HG03558 (cell line): ENCODE data around the gene GCSAM.

Experiments
- ATAC-seq: cut with Tn5 transposase; IDR thresholded peaks from one replicate; pipeline ENCODE4 v1.9.1; 2021; ENCODE audit warnings: moderate number of reproducible peaks; ENCODE audit not compliant: unreplicated experiment; ENCODE audit errors: extremely low read depth

The GCSAM gene

DNA sequence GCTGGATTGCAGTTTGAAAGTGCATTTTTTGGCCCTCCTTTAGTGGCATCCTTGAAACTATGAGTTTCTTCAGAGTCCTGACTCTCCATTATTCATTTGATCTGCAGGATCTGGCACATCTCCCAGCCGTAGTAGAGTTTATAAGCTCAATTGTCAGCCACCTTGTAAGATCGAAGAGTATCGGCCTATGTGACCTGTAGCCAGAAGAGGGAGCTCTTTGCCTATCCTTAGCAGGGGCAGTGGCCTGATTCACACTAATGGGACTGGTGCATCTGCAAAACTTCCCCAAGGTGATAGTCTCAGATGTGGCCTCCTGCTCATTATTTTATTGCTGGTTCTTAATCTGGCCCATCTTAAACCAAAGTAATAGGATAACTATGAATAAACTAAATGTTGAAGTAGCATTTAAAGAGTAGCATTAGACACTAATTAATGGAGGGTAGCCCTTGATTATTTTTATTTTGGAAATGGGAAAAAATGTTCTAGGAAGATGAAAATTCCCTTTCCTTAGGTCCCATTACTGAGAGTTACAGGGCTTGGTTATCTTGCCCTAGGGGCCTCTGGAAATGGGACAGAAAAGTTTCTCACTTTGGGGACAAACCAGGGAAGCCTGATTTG is 21.2 kb downstream of the GCSAM start:
- peak; percentile 24 for ATAC-seq

DNA sequence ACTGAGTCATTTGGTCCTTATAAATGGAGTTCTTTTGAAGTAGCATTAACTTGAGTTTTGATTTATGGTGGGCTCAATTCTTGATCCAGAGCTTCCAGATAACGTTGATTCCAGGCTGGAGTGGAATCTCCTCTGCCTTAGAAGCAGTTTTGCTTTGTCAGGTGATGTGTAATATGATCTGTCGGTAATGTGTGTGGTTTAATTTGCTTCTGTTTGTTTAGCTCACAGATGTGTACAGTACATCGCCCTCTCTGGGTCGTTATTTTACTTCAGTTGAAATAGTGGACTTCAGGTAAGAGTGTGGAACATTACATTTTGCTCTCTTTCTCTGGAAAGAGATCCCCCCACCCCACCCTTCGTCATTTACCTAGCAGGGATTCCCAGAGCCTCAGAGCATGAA is 23.7 kb downstream of the GCSAM start:
- ATAC-seq = no peak

DNA sequence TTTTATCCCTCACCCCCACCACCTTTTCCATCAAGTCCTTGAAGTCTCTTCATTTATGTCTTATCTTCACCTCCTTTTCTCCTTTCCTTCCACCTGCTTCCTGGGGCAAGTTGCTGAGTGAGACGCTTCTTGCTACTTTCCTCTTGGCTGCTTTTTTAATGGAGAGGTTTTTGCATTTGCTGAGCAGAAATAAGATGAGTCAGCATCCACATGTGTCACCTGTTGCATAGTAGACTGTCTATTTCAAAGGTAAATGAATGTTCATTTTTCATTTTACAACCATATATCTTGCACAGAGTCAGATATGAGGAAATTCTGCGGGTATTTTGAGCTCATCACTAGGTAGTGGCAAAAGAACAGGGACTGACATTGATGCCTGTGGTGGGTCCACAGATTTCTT is 28.3 kb downstream of the GCSAM start:
- ATAC-seq = no peak

DNA sequence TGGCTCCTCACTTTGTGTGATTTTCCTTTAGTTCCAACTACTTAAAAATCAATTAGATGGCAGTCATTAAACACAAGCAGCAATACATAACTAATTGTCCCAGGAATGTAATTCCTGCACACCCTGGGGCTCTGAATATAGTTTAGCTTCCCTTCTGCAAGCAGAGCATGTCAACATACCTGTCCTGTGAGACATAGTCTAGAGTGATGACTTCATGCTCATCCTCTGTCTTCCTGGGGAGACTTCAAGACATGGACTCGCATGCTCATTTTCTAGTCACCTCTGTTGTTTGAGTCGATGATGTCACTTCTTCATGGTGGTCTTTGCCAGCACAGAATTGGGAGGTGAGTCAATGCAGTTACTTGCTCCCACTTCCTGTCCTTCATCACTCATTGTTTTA is 31.1 kb downstream of the GCSAM start:
- ATAC-seq = no peak

DNA sequence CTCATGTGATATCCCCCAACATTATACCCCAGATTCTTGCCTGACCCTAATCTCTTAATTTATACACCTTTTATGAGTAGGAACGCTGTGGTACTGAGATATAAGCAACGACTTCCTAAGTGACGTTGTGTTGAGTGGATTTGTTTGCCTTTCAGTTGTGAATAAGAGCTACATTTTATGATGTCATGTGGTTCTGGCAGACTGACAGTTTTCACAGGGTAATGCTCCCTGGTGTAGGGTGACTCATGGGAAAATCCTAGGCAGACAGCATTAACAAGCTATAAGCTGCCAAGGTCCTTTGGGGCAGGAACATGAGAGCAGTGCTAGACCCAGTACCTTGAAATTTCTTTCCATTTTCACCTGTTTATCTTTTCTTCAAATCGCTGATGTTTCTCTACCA is 35.7 kb downstream of the GCSAM start:
- ATAC-seq = no peak

DNA sequence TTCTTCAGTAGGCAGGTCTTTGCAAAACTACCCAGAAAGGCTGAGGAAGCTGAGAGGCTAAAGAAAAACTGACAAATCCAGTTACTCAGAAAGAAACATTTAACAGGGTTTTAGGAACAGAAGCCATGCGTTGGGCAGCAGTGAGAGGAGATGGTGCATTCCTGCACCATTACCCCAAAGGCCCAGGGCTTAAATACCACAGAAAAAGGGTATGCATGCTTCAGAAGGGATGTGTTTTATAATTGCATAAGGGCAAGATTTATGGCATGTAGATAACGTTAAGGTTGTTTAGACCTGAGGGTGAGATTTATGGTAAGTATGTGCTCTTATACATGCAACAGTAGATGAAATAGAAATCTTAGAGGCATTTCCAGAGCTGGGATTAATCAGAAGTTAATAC is 36.9 kb downstream of the GCSAM start:
- ATAC-seq = no peak

DNA sequence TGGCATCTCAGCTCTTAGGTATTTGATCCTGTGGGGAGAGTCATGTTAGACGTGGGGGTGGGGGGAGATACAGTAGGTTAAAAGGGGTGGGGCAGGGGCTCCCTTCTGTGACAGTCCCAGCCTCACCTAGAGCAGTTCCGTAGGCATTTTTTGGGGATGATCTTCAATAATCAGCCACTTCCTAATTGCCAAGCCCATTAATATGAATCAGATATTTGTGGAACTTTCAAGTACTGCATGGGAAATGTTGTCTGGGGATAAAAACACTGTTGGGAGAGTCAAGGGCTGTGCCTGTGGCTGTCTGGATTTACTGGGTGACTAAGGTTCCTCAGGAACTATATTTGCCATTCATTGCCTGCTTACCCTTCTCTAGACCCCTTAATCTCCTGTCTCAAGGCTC is 37.3 kb downstream of the GCSAM start:
- no peak for ATAC-seq

DNA sequence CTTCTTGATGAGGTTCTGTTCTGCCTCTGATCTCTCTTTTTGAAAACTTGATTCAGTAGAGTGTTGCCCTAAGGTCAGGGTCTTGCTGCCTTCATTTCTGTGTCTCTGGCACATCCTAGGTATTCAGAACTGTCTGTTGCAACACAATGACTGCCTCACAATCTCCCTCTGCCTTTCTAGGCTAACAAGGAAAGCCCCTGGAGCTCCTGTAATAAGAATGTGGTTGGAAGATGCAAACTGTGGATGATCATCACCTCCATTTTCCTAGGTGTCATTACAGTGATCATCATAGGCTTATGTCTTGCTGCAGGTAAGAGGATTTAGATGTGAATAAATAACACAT is 39.9 kb downstream of the GCSAM start:
- ATAC-seq = no peak

DNA sequence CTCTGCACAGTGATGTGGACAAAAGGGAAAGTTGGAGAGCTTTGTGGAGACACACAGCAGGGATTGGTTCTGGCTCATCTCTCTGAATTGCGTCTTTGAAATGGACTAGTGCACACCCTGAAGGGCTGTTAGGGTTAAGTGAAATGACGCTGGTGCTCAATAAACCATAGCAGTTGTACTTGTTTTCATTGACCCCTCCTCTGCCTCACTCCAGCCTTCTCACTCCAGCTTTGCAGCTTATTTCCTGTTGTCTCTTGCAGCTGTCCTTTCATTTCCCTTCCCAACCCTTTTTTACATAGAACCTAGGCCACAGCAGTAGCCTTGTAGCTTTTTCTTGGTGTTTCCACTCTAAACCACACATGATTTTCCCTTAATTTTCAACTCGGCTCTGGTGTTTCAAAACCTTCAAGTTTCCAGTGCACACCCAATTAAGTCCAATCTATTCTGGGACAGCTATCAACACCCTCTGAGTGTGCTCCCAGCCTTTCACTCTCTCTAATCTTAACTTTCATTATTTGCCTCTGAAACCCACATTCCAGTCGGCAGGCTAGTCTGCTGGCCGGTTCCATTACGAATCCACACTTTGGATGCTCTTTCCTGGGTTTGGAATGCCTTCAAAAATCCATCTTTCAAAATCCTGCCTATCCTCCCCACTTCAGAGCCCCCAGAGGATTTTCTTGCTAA is 40.4 kb downstream of the GCSAM start:
- ATAC-seq = no peak

DNA sequence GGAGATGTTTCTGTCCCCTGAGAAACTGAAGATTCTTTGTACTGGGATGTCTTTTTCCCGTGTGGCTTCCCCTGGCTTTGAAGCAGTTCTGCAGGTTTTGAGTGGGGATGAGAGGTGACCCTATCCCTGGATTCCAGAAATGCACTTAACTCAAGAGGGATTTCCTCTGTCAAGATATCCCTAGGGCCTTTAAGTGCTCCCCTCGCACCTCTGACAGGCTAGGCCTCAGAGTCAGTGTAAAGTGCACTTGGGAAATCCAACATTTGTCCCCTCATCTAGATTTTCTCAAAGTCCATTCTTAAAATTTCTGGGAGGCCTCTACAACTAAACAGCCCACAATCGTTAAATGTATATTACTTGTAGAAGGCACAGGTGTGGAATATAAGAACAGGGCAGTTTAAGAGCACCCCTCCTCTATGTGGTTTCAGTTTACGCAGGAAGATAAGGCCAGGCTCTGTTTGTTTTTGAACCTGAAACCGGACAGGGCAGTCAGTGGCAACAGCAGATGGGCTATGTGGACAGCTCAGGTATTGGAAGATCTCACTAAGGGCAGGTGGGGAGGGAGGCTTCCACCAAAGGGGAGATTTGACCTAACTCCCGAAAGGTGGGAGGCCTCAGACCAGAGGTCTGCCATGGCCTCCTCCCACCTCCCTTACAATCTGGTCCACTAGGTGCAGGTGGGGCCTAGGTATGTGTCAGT is 42.0 kb downstream of the GCSAM start:
- no peak for ATAC-seq

DNA sequence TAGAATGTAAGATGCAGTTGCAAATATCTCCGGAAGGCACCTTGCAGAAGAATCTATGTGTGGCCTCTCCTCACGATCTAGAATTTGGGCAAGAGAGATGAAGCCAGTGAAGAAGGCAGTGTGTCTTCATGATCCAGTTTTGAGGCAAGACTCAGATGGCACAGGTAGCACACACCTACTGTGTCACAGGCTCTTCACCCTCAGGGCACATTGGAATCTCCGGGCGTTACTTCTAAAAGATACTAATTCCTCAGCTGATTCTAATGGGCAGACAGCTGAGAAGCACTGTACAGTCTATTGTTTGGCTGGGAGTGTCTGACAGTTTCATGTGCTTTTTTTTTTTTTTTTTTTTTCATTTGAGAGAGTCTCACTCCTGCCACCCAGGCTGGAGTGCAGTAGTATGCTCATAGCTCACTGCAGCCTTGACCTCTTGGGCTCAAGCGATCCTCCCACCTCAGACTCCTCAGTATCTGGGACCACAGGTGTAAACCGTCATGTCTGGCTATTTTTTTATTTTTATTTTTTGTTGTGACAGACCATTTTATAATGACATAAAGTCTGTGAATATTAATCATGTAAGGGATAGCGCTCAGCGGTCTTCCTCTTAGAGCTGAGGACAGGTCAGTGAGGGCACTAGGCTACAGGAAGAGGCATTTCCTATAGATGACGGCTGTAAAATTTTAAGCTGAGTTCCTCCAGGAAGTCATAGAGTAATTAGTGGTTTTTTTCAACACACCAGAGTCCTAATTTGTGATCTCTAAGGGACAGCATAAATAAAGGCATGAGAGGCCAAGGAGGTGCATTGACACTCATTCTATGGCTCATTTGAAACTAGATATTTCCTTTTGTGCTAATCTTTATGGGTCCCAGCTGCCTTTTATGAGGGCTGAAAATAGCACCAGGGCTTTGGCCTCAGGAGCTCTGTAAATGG is 42.8 kb downstream of the GCSAM start:
- ATAC-seq = no peak

DNA sequence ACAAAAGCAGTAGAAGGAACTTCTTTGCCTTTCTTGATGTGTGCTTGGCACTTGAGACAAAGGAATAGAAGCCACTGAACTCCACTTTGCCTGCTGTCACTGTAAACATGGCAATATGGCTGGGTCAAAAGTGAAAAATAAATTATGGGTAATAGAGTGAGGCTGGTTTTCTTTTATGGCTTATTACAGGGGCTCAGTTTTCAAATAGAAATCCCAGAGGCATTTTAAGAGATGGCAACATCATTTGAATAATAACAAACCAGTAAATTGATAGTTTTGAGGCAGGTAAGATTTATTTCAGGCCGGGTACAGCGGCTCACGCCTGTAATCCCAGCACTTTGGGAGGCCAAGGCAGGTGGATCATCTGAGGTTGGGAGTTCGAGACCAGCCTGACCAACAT is 44.1 kb downstream of the GCSAM start:
- no peak for ATAC-seq

DNA sequence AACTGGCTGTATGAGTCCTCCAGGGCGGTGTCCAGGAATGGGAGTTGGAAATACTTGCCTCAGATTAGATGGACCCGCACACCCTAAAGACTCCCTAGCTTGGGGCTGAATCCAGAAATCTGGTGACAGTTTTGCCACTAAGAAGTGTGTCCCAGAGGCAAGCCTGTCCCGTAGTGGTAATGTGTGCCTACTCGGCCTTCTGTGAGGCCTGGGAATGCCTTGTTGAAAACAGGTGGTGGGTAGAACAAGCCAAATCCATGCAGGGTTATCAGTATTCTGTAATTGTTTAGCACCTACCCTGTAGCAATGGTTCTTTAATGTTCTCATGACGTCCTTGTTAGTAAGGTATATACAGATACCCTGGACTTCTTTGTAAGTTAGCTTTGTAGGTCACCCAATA is 45.3 kb downstream of the GCSAM start:
- no peak for ATAC-seq

DNA sequence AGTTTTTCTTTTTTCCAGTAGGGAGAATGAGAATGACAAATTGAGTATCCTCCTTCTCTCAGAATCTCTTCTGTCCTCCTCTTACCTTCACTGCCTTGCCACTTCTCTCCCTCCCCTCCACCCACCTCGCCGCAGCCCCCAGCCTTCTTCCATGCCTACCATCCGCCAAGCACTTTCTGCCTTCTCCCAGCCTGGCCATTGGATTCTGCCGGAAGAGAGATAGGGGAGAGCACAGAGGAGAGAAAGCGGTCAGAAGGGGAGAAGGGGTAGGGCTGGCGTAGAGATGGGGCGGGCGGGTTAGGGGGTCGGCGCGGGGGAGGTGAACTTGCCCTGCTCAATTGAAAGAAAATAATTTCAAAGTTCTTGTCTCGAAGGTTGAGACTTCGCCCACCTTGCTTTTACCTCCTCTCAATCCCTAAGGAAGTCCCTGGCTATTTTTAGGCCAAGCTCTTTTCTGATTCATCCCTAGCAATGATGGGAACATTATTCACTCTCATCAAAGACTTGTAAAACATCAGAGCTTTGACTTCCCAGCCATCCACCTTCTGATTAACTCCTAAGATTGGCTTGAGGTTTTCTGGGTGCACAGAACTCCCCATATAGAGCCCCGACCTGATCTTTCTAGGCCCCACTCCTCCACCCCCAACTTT is 46.0 kb downstream of the GCSAM start:
- ATAC-seq = no peak

DNA sequence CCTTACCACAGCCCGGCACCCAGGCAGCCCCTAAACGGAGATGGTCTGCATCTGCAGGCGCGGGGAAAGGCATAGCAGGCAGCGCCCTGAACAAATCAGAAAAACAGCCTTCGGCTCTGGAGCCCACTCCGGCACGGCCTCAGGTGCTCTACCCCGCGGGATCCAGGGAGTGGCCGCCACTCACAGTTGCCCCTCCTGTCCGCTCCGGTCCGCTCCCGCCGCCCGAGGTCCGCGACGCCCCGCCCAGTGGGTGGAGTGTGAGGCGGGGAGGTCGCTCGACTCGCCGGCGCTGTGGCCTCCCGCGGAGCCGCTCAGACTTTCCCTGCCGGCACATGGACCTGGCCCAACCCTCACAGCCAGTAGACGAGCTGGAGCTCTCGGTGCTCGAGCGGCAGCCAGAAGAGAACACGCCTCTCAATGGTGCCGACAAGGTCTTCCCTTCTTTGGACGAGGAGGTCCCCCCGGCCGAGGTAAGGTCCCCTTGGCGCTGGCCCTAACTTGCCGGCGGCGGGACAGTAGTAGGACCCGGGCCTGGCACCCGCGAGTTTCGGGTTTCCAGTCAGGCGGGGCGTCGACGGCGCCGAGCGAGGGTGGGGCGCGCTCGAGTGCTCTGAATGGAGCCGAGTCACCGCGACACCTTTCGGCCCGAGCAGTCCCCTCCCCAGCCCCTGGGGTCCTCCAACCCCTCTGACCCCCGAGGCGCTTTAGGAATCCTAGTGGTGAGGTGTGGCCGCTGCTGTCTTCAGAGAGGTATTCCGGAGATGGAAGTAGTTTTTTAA is 46.8 kb downstream of the GCSAM start, which contains the start of gene C3orf52:
TSS of gene C3orf52 (plus strand) at position 314 of the 779 bp plus-strand sequence. CDS start at position 333, 19 bp downstream.
- peak; percentile 44 for ATAC-seq

DNA sequence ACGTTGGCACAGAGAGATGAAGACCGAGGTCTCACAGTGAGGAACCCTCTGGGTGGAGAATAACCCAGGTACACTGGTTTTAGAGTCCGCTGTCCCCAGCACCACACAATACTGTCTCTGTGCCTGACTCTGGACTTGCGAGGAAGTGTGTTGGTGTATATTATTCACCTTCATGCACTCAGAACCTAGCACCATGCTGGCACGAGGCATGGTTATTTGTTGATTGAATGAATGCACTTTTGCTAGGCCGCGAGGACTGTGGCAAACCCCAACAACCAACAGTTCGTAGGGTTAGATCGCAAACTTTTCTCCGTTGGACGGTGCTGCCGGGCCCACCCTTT is 47.3 kb downstream of the GCSAM start:
- no peak for ATAC-seq

DNA sequence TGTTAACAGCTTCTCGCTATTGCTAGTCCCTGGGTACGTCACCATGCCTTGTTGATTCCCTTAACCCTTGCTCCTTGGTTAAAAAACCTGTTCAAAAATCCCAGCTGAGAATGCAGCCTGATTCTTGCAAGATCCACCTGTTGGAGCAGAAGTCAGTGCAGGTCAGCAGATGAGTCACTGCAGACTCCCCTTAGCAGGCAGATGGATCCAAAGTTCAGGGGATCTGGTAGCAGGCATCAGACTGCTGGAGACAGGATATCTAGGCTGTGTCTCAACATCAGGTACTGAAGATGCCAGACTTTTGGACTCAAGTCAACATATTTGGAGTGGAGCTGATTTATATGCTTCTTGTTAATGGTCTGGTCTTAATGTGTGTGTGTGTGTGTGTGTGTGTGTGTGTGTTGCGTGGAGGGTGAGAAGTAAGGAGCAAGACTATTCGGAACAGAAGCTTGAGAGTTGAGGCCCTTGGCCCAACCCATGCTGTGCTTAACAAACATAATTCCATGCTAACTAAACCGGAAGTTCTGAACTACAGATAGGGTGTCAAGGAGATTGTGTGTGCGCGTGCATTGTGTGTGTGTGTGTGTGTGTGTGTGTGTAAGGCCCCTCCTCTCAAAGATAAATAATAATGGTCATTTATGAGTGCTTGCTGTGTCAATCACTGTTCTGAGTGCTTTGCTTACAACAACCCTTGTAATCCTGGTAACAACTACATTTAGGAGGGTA is 47.9 kb downstream of the GCSAM start:
- no peak for ATAC-seq

DNA sequence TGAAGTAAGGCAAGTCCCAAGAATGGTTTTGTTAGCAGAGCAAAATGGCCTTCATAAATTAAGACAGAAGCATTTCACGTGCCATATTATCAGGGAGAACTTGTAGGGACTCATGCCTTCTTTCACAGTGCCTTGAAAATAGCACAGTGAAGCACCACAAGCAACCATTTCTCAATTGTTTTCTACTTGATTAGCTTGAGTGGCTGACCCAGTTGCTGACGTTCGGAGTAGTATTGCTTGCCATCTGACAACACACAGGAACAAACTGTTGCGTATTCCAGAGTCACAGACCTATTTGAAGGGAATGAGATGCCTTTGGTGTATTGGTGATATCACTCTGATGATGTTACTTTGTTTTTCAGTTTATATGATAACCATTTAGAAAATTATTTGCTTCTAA is 49.8 kb downstream of the GCSAM start:
- no peak for ATAC-seq
